Activated T-helper 1 cell treated with anti-CD3 and anti-CD28 coated beads, Interleukin-12 subunit alpha, Interleukin-12 subunit beta, Interleukin-2, Interleukin-4 antibody, amounts not matched to agents 30 ng/mL and 10 ng/mL and 1 ng/mL, durations not matched to agents 14 hours and 24 hours and 36 hours (primary cell): ENCODE data around the gene CACNA1C. TPM values are rescaled to one million over a fixed set of nuclear protein-coding genes. Genes with fewer than 3 reads are reported as not detected.

Source experiments
- DNase-seq: peaks from one replicate; pipeline ENCODE4 v3.0.0; 2021; ENCODE audit warnings: low spot score
- H3K27ac Mint-ChIP-seq: one replicate; pipeline ENCODE4 v1.8.0; 2021; ENCODE audit warnings: mild to moderate bottlenecking, mixed read lengths
- H3K27me3 Mint-ChIP-seq: one replicate; pipeline ENCODE4 v1.8.0; 2022; ENCODE audit warnings: mild to moderate bottlenecking, moderate library complexity, mixed read lengths; ENCODE audit not compliant: insufficient read depth
- H3K36me3 Mint-ChIP-seq: one replicate; pipeline ENCODE4 v1.8.0; 2021; ENCODE audit warnings: low read depth, mixed read lengths
- H3K4me1 Mint-ChIP-seq: one replicate; pipeline ENCODE4 v1.8.0; 2021; ENCODE audit warnings: low read depth, mixed read lengths
- H3K4me3 Mint-ChIP-seq: one replicate; pipeline ENCODE4 v1.8.0; 2021; ENCODE audit warnings: mild to moderate bottlenecking, moderate library complexity, mixed read lengths
- H3K9me3 Mint-ChIP-seq: one replicate; pipeline ENCODE4 v1.8.0; 2021; ENCODE audit warnings: mixed read lengths
- intact Hi-C: fragments of 100-400 bp; cut with micrococcal nuclease; formaldehyde crosslinking; loops from one replicate; pipeline ENCODE4 v1.15.1; 2024
- total RNA-seq: library from RNA; stranded (reverse); gene quantifications from 2 replicates; pipeline ENCODE4 v1.2.3, GENCODE V29; 2022

CACNA1C gene
- total RNA-seq, 1 donor from 2014 or later = 0.18 TPM

- DNase-seq = no peak
- H3K9me3 Mint-ChIP-seq = no peaks in the 10 kb centered on the region
- H3K27me3 Mint-ChIP-seq = peaks cover 1% of the 10 kb centered on the region
- no peaks in the 10 kb centered on the region for H3K4me1 Mint-ChIP-seq
- no peak overlapping the region for H3K4me3 Mint-ChIP-seq
- no peak overlapping the region for H3K27ac Mint-ChIP-seq
- intact Hi-C loops = no loop called here
- H3K36me3 Mint-ChIP-seq = no peaks in the 10 kb centered on the region
Observed at GRCh38 chr12:2451025-2451424, 398.2 kb downstream of the CACNA1C start.

GRCh38 chr12:2451497-2451896 lies 398.7 kb downstream of the CACNA1C start:
- Mint-ChIP-seq H3K4me3 (no peak overlapping the region), H3K27me3 (peaks cover 1% of the 10 kb centered on the region), H3K9me3 (no peaks in the 10 kb centered on the region), H3K27ac (no peak overlapping the region), H3K4me1 (no peaks in the 10 kb centered on the region), H3K36me3 (no peaks in the 10 kb centered on the region)
- intact Hi-C loops = no loop called here
- DNase-seq = no peak

- Mint-ChIP-seq H3K4me1 (no peaks in the 10 kb centered on the region), H3K27ac (no peak overlapping the region), H3K36me3 (no peaks in the 10 kb centered on the region), H3K4me3 (no peak overlapping the region), H3K9me3 (no peaks in the 10 kb centered on the region), H3K27me3 (peaks cover 1% of the 10 kb centered on the region)
- intact Hi-C loops = no loop called here
- no peak for DNase-seq
Observed at GRCh38 chr12:2453076-2453760, 400.4 kb downstream of the CACNA1C start.

GRCh38 chr12:2453761-2454090 lies 400.9 kb downstream of the CACNA1C start:
- peaks cover 3% of the 10 kb centered on the region for H3K27me3 Mint-ChIP-seq
- H3K9me3 Mint-ChIP-seq = no peaks in the 10 kb centered on the region
- DNase-seq = no peak
- intact Hi-C loops = no loop called here
- H3K27ac Mint-ChIP-seq = no peak overlapping the region
- no peaks in the 10 kb centered on the region for H3K4me1 Mint-ChIP-seq
- no peaks in the 10 kb centered on the region for H3K36me3 Mint-ChIP-seq
- H3K4me3 Mint-ChIP-seq = no peak overlapping the region

- H3K27ac Mint-ChIP-seq = no peak overlapping the region
- H3K9me3 Mint-ChIP-seq = no peaks in the 10 kb centered on the region
- no peak overlapping the region for H3K4me3 Mint-ChIP-seq
- H3K36me3 Mint-ChIP-seq = no peaks in the 10 kb centered on the region
- DNase-seq = no peak
- no peaks in the 10 kb centered on the region for H3K4me1 Mint-ChIP-seq
- intact Hi-C loops = no loop called here
- peaks cover 3% of the 10 kb centered on the region for H3K27me3 Mint-ChIP-seq
Observed at GRCh38 chr12:2454601-2455177, 401.9 kb downstream of the CACNA1C start.

- no peaks in the 10 kb centered on the region for H3K36me3 Mint-ChIP-seq
- peaks cover 3% of the 10 kb centered on the region for H3K27me3 Mint-ChIP-seq
- DNase-seq = no peak
- no peak overlapping the region for H3K27ac Mint-ChIP-seq
- H3K9me3 Mint-ChIP-seq = no peaks in the 10 kb centered on the region
- H3K4me3 Mint-ChIP-seq = no peak overlapping the region
- no peaks in the 10 kb centered on the region for H3K4me1 Mint-ChIP-seq
- intact Hi-C loops = no loop called here
Observed at GRCh38 chr12:2455410-2455809, 402.6 kb downstream of the CACNA1C start.

GRCh38 chr12:2456122-2456812 lies 403.5 kb downstream of the CACNA1C start:
- peaks cover 2% of the 10 kb centered on the region for H3K27me3 Mint-ChIP-seq
- H3K4me3 Mint-ChIP-seq = no peak overlapping the region
- no peaks in the 10 kb centered on the region for H3K4me1 Mint-ChIP-seq
- no peaks in the 10 kb centered on the region for H3K36me3 Mint-ChIP-seq
- H3K27ac Mint-ChIP-seq = no peak overlapping the region
- intact Hi-C loops = no loop called here
- no peak for DNase-seq
- H3K9me3 Mint-ChIP-seq = no peaks in the 10 kb centered on the region

- Mint-ChIP-seq H3K4me1 (no peaks in the 10 kb centered on the region), H3K27ac (no peak overlapping the region), H3K4me3 (no peak overlapping the region), H3K36me3 (no peaks in the 10 kb centered on the region), H3K9me3 (no peaks in the 10 kb centered on the region), H3K27me3 (peaks cover 2% of the 10 kb centered on the region)
- DNase-seq = no peak
- intact Hi-C loops = no loop called here
Observed at GRCh38 chr12:2456813-2457186, 404.0 kb downstream of the CACNA1C start.

GRCh38 chr12:2457215-2457932 lies 404.6 kb downstream of the CACNA1C start:
- H3K36me3 Mint-ChIP-seq = no peaks in the 10 kb centered on the region
- intact Hi-C loops = no loop called here
- no peaks in the 10 kb centered on the region for H3K4me1 Mint-ChIP-seq
- no peak overlapping the region for H3K4me3 Mint-ChIP-seq
- H3K27me3 Mint-ChIP-seq = peaks cover 2% of the 10 kb centered on the region
- H3K9me3 Mint-ChIP-seq = no peaks in the 10 kb centered on the region
- no peak for DNase-seq
- no peak overlapping the region for H3K27ac Mint-ChIP-seq

GRCh38 chr12:2457933-2458414 lies 405.2 kb downstream of the CACNA1C start:
- H3K27ac Mint-ChIP-seq = no peak overlapping the region
- H3K4me1 Mint-ChIP-seq = no peaks in the 10 kb centered on the region
- no peaks in the 10 kb centered on the region for H3K36me3 Mint-ChIP-seq
- DNase-seq = no peak
- intact Hi-C loops = no loop called here
- no peak overlapping the region for H3K4me3 Mint-ChIP-seq
- no peaks in the 10 kb centered on the region for H3K9me3 Mint-ChIP-seq
- H3K27me3 Mint-ChIP-seq = peaks cover 2% of the 10 kb centered on the region

GRCh38 chr12:2460051-2460670 lies 407.4 kb downstream of the CACNA1C start:
- Mint-ChIP-seq H3K4me1 (no peaks in the 10 kb centered on the region), H3K9me3 (no peaks in the 10 kb centered on the region), H3K4me3 (no peak overlapping the region), H3K27ac (no peak overlapping the region), H3K27me3 (peaks cover 2% of the 10 kb centered on the region), H3K36me3 (no peaks in the 10 kb centered on the region)
- intact Hi-C loops = no loop called here
- DNase-seq = no peak

- no peak overlapping the region for H3K4me3 Mint-ChIP-seq
- H3K9me3 Mint-ChIP-seq = no peaks in the 10 kb centered on the region
Observed at GRCh38 chr12:2461046-2461445, 408.3 kb downstream of the CACNA1C start.

GRCh38 chr12:2461645-2462044 lies 408.9 kb downstream of the CACNA1C start:
- Mint-ChIP-seq H3K27me3 (peaks cover 2% of the 10 kb centered on the region), H3K4me3 (no peak overlapping the region), H3K36me3 (no peaks in the 10 kb centered on the region), H3K4me1 (no peaks in the 10 kb centered on the region), H3K9me3 (no peaks in the 10 kb centered on the region), H3K27ac (no peak overlapping the region)
- DNase-seq = no peak
- intact Hi-C loops = no loop called here

More at GRCh38 chr12:2461046-2461445, 408.3 kb downstream of the CACNA1C start:
- intact Hi-C loops = no loop called here
- Mint-ChIP-seq H3K36me3 (no peaks in the 10 kb centered on the region), H3K27ac (no peak overlapping the region), H3K27me3 (peaks cover 2% of the 10 kb centered on the region), H3K4me1 (no peaks in the 10 kb centered on the region)
- no peak for DNase-seq
